Calu3 (cell line): ENCODE measurements around the gene C7orf25. TPM values are rescaled to one million over a fixed set of nuclear protein-coding genes. Genes with fewer than 3 reads are reported as not detected.

Experiments
- BruUV-seq: library from RNA; stranded (reverse); fragments of 400-500 nt; replicated peaks from 2 replicates; lab custom pipeline; 2021; lab: Mats Ljungman, UMichigan
- CTCF ChIA-PET: fragments of 300-600 bp; sonication (Branson Sonifier 250); formaldehyde crosslinking; loops from one replicate; lab custom pipeline; 2022; ENCODE audit warnings: antibody characterized with exemption; lab: Charles Lee
- DNase-seq: peaks from one replicate; pipeline ENCODE4 v3.0.0; 2022
- H3K27ac Mint-ChIP-seq: one replicate; pipeline ENCODE4 v1.8.0; 2022; ENCODE audit warnings: mixed read lengths; ENCODE audit not compliant: unreplicated experiment
- H3K27me3 Mint-ChIP-seq: one replicate; pipeline ENCODE4 v1.8.0; 2022; ENCODE audit warnings: mixed read lengths; ENCODE audit not compliant: unreplicated experiment
- H3K36me3 Mint-ChIP-seq: one replicate; pipeline ENCODE4 v1.8.0; 2022; ENCODE audit warnings: mild to moderate bottlenecking, moderate library complexity, mixed read lengths; ENCODE audit not compliant: insufficient read depth, unreplicated experiment
- H3K4me1 Mint-ChIP-seq: one replicate; pipeline ENCODE4 v1.8.0; 2022; ENCODE audit warnings: mild to moderate bottlenecking, low read depth, mixed read lengths; ENCODE audit not compliant: unreplicated experiment
- H3K4me3 Mint-ChIP-seq: one replicate; pipeline ENCODE4 v1.8.0; 2022; ENCODE audit warnings: mild to moderate bottlenecking, low read depth, moderate library complexity, mixed read lengths; ENCODE audit not compliant: unreplicated experiment
- H3K9me3 Mint-ChIP-seq: one replicate; pipeline ENCODE4 v1.8.0; 2022; ENCODE audit warnings: low read depth, mixed read lengths; ENCODE audit not compliant: unreplicated experiment
- CTCF ChIP-seq: fragments of 200-600 bp; IDR thresholded peaks from one replicate; pipeline ENCODE4 v1.8.0; 2022; ENCODE audit warnings: antibody characterized with exemption; ENCODE audit not compliant: unreplicated experiment
- intact Hi-C: fragments of 100-400 bp; cut with micrococcal nuclease; formaldehyde crosslinking; loops from one replicate; pipeline ENCODE4 v1.10.0; 2022; ENCODE audit not compliant: unreplicated experiment
- total RNA-seq: library from RNA; stranded (reverse); gene quantifications from 2 replicates; pipeline ENCODE4 v1.2.3, GENCODE V29; 2022

The C7orf25 gene
- total RNA-seq, 1 experiment from 2014 or later: 10.4 TPM

- DNase-seq: no peak
- no peaks in the 10 kb centered on the region for H3K36me3 Mint-ChIP-seq
- intact Hi-C loops: no loop called here
- no peak for TF ChIP-seq CTCF
- H3K4me1 Mint-ChIP-seq: peaks cover 3% of the 10 kb centered on the region
- CTCF ChIA-PET: no interaction called here
- H3K27ac Mint-ChIP-seq: no peak overlapping the region
- no peaks in the 10 kb centered on the region for H3K9me3 Mint-ChIP-seq
- H3K4me3 Mint-ChIP-seq: no peak overlapping the region
- no TSS peak for BruUV-seq
- no peaks in the 10 kb centered on the region for H3K27me3 Mint-ChIP-seq
These were observed 9.5 kb downstream of the C7orf25 start for GRCh38 chr7:42902331-42902730.

GRCh38 chr7:42900842-42901241 lies 11.0 kb downstream of the C7orf25 start:
- CTCF ChIA-PET: no interaction called here
- BruUV-seq: no TSS peak
- DNase-seq: no peak
- no peak for TF ChIP-seq CTCF
- Mint-ChIP-seq H3K4me1 (no peaks in the 10 kb centered on the region), H3K4me3 (no peak overlapping the region), H3K27ac (no peak overlapping the region), H3K27me3 (no peaks in the 10 kb centered on the region), H3K36me3 (no peaks in the 10 kb centered on the region), H3K9me3 (peaks cover 3% of the 10 kb centered on the region)
- intact Hi-C loops: no loop called here

GRCh38 chr7:42893346-42894240 lies 18.3 kb downstream of the C7orf25 start:
- Mint-ChIP-seq H3K27me3 (no peaks in the 10 kb centered on the region), H3K4me3 (no peak overlapping the region), H3K36me3 (peaks cover 5% of the 10 kb centered on the region), H3K27ac (no peak overlapping the region), H3K9me3 (peaks cover 3% of the 10 kb centered on the region), H3K4me1 (peaks cover 9% of the 10 kb centered on the region)
- CTCF ChIA-PET: no interaction called here
- intact Hi-C loops: no loop called here
- no peak for TF ChIP-seq CTCF
- DNase-seq: no peak
- no TSS peak for BruUV-seq

- Mint-ChIP-seq H3K4me1 (peaks cover 27% of the 10 kb centered on the region), H3K27ac (no peak overlapping the region), H3K27me3 (no peaks in the 10 kb centered on the region), H3K9me3 (no peaks in the 10 kb centered on the region), H3K36me3 (peaks cover 19% of the 10 kb centered on the region), H3K4me3 (peak overlapping the region; percentile 68)
- no TSS peak for BruUV-seq
- intact Hi-C loops: no loop called here
- TF ChIP-seq CTCF: no peak
- CTCF ChIA-PET: interaction anchor here (0.7 to 1.3 kb wide), 5 partner anchors 11 to 946 kb away, joined by 3 to 7 read pairs (median 4); no protein-coding TSS in a partner anchor
- DNase-seq: no peak
These were observed 24.9 kb downstream of the C7orf25 start for GRCh38 chr7:42886893-42887505.
